GM12801 (cell line): ENCODE results near the gene CCDC149.

Experiments
- CTCF ChIP-seq: IDR thresholded peaks from one replicate; pipeline ENCODE4 v1.5.1; 2011; ENCODE audit warnings: control low read depth; ENCODE audit not compliant: insufficient read length; ENCODE audit errors: extremely low read depth

CCDC149 gene

GRCh38 chr4:24937176-24937916 is 24.5 kb upstream of the CCDC149 start:
- no peak for TF ChIP-seq CTCF

- TF ChIP-seq CTCF: no peak
These were observed 23.0 kb upstream of the CCDC149 start for GRCh38 chr4:24935856-24936255.

GRCh38 chr4:24934311-24934710 is 21.5 kb upstream of the CCDC149 start:
- TF ChIP-seq CTCF: no peak

- no peak for TF ChIP-seq CTCF
These were observed 20.9 kb upstream of the CCDC149 start for GRCh38 chr4:24933684-24934275.

- TF ChIP-seq CTCF: no peak
These were observed 19.8 kb upstream of the CCDC149 start for GRCh38 chr4:24932515-24933225.

- no peak for TF ChIP-seq CTCF
These were observed 17.3 kb upstream of the CCDC149 start for GRCh38 chr4:24930151-24930550.

- TF ChIP-seq CTCF: no peak
These were observed 15.9 kb upstream of the CCDC149 start for GRCh38 chr4:24928708-24929107.
